Measurements from ENCODE around the gene TRAF3.

DNA sequence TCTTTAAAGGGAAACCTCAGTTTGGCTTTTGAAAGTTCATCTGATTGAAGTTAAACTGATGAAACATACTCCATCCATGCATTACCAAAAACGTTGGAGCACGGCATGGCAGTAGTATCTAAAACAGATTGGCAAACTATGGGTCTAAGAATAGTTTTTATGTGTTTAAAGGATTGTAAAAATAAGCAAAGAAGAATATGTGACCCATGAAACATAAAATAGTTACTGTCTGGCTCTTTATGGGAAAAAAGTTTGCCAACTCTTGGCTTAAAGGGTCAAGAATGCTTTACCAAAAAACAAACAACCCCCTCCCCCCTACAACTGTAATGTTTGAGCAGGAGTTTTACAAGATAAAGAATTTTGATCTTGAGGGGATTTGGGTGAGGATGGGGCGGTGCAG, 32.6 kb downstream of the TRAF3 start:
- no peak for TF ChIP-seq SIN3A (IDR thresholded peaks at IDR 0.05; ENCODE audit: borderline replicate concordance, insufficient read depth, low read length)
- TF ChIP-seq, protein P1, sequence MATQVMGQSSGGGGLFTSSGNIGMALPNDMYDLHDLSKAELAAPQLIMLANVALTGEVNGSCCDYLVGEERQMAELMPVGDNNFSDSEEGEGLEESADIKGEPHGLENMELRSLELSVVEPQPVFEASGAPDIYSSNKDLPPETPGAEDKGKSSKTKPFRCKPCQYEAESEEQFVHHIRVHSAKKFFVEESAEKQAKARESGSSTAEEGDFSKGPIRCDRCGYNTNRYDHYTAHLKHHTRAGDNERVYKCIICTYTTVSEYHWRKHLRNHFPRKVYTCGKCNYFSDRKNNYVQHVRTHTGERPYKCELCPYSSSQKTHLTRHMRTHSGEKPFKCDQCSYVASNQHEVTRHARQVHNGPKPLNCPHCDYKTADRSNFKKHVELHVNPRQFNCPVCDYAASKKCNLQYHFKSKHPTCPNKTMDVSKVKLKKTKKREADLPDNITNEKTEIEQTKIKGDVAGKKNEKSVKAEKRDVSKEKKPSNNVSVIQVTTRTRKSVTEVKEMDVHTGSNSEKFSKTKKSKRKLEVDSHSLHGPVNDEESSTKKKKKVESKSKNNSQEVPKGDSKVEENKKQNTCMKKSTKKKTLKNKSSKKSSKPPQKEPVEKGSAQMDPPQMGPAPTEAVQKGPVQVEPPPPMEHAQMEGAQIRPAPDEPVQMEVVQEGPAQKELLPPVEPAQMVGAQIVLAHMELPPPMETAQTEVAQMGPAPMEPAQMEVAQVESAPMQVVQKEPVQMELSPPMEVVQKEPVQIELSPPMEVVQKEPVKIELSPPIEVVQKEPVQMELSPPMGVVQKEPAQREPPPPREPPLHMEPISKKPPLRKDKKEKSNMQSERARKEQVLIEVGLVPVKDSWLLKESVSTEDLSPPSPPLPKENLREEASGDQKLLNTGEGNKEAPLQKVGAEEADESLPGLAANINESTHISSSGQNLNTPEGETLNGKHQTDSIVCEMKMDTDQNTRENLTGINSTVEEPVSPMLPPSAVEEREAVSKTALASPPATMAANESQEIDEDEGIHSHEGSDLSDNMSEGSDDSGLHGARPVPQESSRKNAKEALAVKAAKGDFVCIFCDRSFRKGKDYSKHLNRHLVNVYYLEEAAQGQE (IDR thresholded peaks at IDR 0.05; ENCODE audit: insufficient read depth in 1 of 2, low read depth in 2 of 2, low read length in 2 of 2): no peak
- no peak for TF ChIP-seq POLR2AphosphoS5 (IDR thresholded peaks at IDR 0.05; ENCODE audit: low read depth, low read length)
- no peak for TF ChIP-seq TAF1 (IDR thresholded peaks at IDR 0.05; ENCODE audit: borderline replicate concordance, insufficient read depth, low read length)
- TF ChIP-seq FOXP2 (optimal IDR thresholded peaks at IDR 0.05; ENCODE audit: borderline replicate concordance, extremely low read depth, extremely low read length, insufficient read depth): no peak
